ENCODE measurements around the gene PRDM5. TPM values are rescaled to one million over a fixed set of nuclear protein-coding genes. Genes with fewer than 3 reads are reported as not detected.
A peak's percentile ranks its signal among the peaks of the same experiment; 100 is the strongest.

Gene PRDM5
- total RNA-seq, 2 donors from 2014 or later, result 9.2 to 9.3 TPM

- H3K4me3 ChIP-seq, result no peak overlapping the region
- H3K36me3 ChIP-seq, result no peaks in the 10 kb centered on the region
- H3K27me3 ChIP-seq, result no peaks in the 10 kb centered on the region
- no peaks in the 10 kb centered on the region for H3K9me3 ChIP-seq
- intact Hi-C loops (cut with DNase I), result no loop called here
- no peaks in the 10 kb centered on the region for H3K4me1 ChIP-seq
- H3K27ac ChIP-seq, result no peak overlapping the region
- no peak overlapping the region for H3K9ac ChIP-seq (ENCODE audit: low read depth in 2 of 2, low read length in 2 of 2)
- DNase-seq, result no peak
- TF ChIP-seq CTCF (IDR thresholded peaks at IDR 0.05), result no peak
Measured at GRCh38 chr4:120881351-120881750, 41.2 kb downstream of the PRDM5 start.

DNA sequence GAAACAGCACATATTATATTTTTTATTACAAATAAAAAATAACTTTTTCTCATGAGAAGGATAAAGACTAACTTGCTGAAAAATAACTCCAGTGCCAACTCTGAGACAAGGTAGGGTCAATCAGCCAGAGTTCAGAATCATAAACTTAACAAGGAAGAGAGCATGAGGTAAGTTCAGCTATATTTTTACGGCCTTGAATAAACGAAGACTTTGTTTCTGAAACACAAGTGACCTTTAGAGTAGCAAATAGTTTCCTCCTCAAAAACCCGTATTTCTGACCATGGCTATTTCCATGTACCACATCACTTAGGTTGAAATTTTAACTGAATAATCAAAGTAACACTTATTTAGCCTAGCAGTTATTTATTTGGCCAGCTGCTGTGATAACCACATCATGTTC lies 45.5 kb downstream of the PRDM5 start:
- Histone ChIP-seq H3K27ac (peak overlapping the region; percentile 58), H3K36me3 (no peaks in the 10 kb centered on the region), H3K4me3 (no peak overlapping the region), H3K4me1 (no peaks in the 10 kb centered on the region), H3K27me3 (no peaks in the 10 kb centered on the region), H3K9me3 (no peaks in the 10 kb centered on the region), H3K9ac (ENCODE audit: low read depth in 2 of 2, low read length in 2 of 2) (no peak overlapping the region)
- no peak for TF ChIP-seq CTCF (IDR thresholded peaks at IDR 0.05)
- DNase-seq, result no peak
- intact Hi-C loops (cut with DNase I), result no loop called here

DNA sequence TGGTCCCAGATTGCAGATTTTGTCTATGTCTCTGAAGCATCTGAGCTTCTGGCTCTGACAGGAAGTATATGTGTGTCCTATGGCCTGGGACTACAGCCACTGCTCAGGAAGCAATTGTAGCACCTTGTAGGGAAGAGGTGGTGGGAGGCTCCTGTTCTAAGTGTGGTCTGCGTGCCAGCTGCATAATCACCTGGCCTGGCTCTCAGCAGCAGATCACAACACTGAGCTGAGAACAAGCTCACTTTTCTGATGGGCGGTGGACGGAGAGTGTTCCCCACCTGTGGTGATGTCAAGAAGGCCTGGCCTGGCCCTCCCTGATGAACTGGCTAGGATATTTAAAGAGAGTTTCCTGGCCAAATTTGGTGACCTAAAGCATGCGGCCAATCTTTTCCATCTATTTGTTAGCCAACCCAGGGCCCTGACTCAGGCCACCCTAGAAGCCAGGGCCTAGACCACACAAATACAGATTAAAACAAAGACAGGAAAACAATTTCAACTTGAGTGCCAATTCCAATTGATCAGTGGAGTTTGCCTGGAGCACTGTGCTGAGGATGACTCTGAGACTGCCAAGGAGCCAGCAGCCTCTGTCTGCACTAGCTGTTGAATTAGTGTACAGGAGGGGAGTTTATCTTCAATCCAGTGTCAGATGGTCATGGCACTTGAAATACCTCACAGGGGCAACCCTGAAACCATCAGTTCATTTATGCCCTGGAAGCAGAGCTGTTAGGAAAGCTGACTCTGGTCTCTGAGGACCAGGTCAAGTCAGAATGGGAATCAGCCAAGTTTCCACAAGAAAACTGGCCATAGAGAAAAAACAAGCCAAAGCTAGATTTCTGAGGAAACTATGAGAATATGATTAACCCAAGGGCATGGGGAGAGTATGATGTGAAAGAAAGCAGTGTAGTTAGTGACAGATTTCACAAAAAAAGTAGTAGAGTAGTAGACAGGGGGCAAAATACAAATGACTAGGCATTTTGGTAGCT lies 47.4 kb downstream of the PRDM5 start:
- H3K9me3 ChIP-seq, result no peaks in the 10 kb centered on the region
- no peak overlapping the region for H3K4me3 ChIP-seq
- no peaks in the 10 kb centered on the region for H3K4me1 ChIP-seq
- H3K27me3 ChIP-seq, result no peaks in the 10 kb centered on the region
- no peaks in the 10 kb centered on the region for H3K36me3 ChIP-seq
- no peak overlapping the region for H3K27ac ChIP-seq
- no peak for DNase-seq
- intact Hi-C loops (cut with DNase I), result no loop called here
- H3K9ac ChIP-seq (ENCODE audit: low read depth in 2 of 2, low read length in 2 of 2), result no peak overlapping the region
- no peak for TF ChIP-seq CTCF (IDR thresholded peaks at IDR 0.05)

- Histone ChIP-seq H3K36me3 (no peaks in the 10 kb centered on the region), H3K9me3 (no peaks in the 10 kb centered on the region), H3K9ac (ENCODE audit: low read depth in 2 of 2, low read length in 2 of 2) (no peak overlapping the region), H3K4me1 (no peaks in the 10 kb centered on the region), H3K4me3 (no peak overlapping the region), H3K27me3 (no peaks in the 10 kb centered on the region), H3K27ac (no peak overlapping the region)
- TF ChIP-seq CTCF (IDR thresholded peaks at IDR 0.05), result no peak
- intact Hi-C loops (cut with DNase I), result no loop called here
- DNase-seq, result no peak
Measured at GRCh38 chr4:120873554-120873953, 49.0 kb downstream of the PRDM5 start.

- TF ChIP-seq CTCF (IDR thresholded peaks at IDR 0.05), result no peak
- H3K27ac ChIP-seq, result no peak overlapping the region
- DNase-seq, result no peak
- H3K4me3 ChIP-seq, result no peak overlapping the region
- H3K36me3 ChIP-seq, result no peaks in the 10 kb centered on the region
- intact Hi-C loops (cut with DNase I), result no loop called here
- H3K9me3 ChIP-seq, result no peaks in the 10 kb centered on the region
- no peaks in the 10 kb centered on the region for H3K27me3 ChIP-seq
- no peaks in the 10 kb centered on the region for H3K4me1 ChIP-seq
- no peak overlapping the region for H3K9ac ChIP-seq (ENCODE audit: low read depth in 2 of 2, low read length in 2 of 2)
Measured at GRCh38 chr4:120871173-120871572, 51.4 kb downstream of the PRDM5 start.
